T-helper 2 cell treated with Interferon-gamma antibody and Interleukin-4, amounts not matched to agents 5 μg/mL and 100 μg/mL, for 36 hours (primary cell): ENCODE measurements around the gene BARD1.

ENCODE experiments used
- DNase-seq: peaks from one replicate; pipeline ENCODE4 v3.0.0; 2021; ENCODE audit warnings: low spot score
- H3K27ac Mint-ChIP-seq: one replicate; pipeline ENCODE4 v1.8.0; 2021; ENCODE audit warnings: mild to moderate bottlenecking, mixed read lengths
- H3K27me3 Mint-ChIP-seq: one replicate; pipeline ENCODE4 v1.8.0; 2021; ENCODE audit warnings: low read depth, mixed read lengths
- H3K36me3 Mint-ChIP-seq: one replicate; pipeline ENCODE4 v1.8.0; 2021; ENCODE audit warnings: low read depth, mixed read lengths
- H3K4me1 Mint-ChIP-seq: one replicate; pipeline ENCODE4 v1.8.0; 2021; ENCODE audit warnings: low read depth, mixed read lengths
- H3K4me3 Mint-ChIP-seq: one replicate; pipeline ENCODE4 v1.8.0; 2022; ENCODE audit warnings: mild to moderate bottlenecking, moderate library complexity, mixed read lengths
- H3K9me3 Mint-ChIP-seq: one replicate; pipeline ENCODE4 v1.8.0; 2021; ENCODE audit warnings: mixed read lengths

BARD1 gene

GRCh38 chr2:214679736-214680135 lies 129.7 kb downstream of the BARD1 start:
- no peak for DNase-seq
- H3K4me1 Mint-ChIP-seq: peaks cover 16% of the 10 kb centered on the region
- no peaks in the 10 kb centered on the region for H3K36me3 Mint-ChIP-seq
- peak overlapping the region; percentile 33 for H3K4me3 Mint-ChIP-seq
- H3K27ac Mint-ChIP-seq: no peak overlapping the region
- no peaks in the 10 kb centered on the region for H3K9me3 Mint-ChIP-seq
- peaks cover 10% of the 10 kb centered on the region for H3K27me3 Mint-ChIP-seq

GRCh38 chr2:214676421-214677089 lies 132.9 kb downstream of the BARD1 start:
- Mint-ChIP-seq H3K27me3 (no peaks in the 10 kb centered on the region), H3K4me1 (peaks cover 10% of the 10 kb centered on the region), H3K36me3 (no peaks in the 10 kb centered on the region), H3K27ac (no peak overlapping the region), H3K9me3 (no peaks in the 10 kb centered on the region), H3K4me3 (no peak overlapping the region)
- DNase-seq: no peak
